IPS-18c (cell line): Measurements from ENCODE around the gene FREM1.

Source experiments
- H3K4me3 ChIP-seq: 2 replicates; pipeline ENCODE4 v1.7.0; 2013; ENCODE audit warnings: low read depth, mild to moderate bottlenecking, low read length, moderate library complexity; ENCODE audit not compliant: insufficient read depth
- H3K9me3 ChIP-seq: one replicate; pipeline ENCODE4 v1.6.1; 2013; ENCODE audit warnings: mild to moderate bottlenecking, low read length, moderate library complexity; ENCODE audit not compliant: control insufficient read depth, insufficient read depth

The FREM1 gene

GRCh38 chr9:14722391-14723035, 187.7 kb downstream of the FREM1 start, which contains the start of gene CER1:
Gene CER1, minus strand, starts transcription at chr9:14722733. Its CDS starts 61 bp downstream, at chr9:14722672.
- no peak within 1 kb of the TSS for H3K4me3 ChIP-seq

GRCh38 chr9:14719231-14719923, 190.9 kb downstream of the FREM1 start:
- Histone ChIP-seq H3K9me3 (no peaks in the 10 kb centered on the region), H3K4me3 (no peak overlapping the region)

More at GRCh38 chr9:14722391-14723035, 187.7 kb downstream of the FREM1 start, which contains the start of gene CER1:
- no peaks in the 10 kb centered on the region for H3K9me3 ChIP-seq

GRCh38 chr9:14715102-14715501, 195.1 kb downstream of the FREM1 start:
- Histone ChIP-seq H3K9me3 (no peaks in the 10 kb centered on the region), H3K4me3 (no peak overlapping the region)

- Histone ChIP-seq H3K4me3 (no peak overlapping the region), H3K9me3 (no peaks in the 10 kb centered on the region)
These were observed 197.0 kb downstream of the FREM1 start for GRCh38 chr9:14713187-14713767.

- Histone ChIP-seq H3K9me3 (no peaks in the 10 kb centered on the region), H3K4me3 (no peak overlapping the region)
These were observed 199.4 kb downstream of the FREM1 start for GRCh38 chr9:14710804-14711203.

GRCh38 chr9:14706530-14707140, 203.6 kb downstream of the FREM1 start:
- no peaks in the 10 kb centered on the region for H3K9me3 ChIP-seq
- no peak overlapping the region for H3K4me3 ChIP-seq

- H3K9me3 ChIP-seq = no peaks in the 10 kb centered on the region
- H3K4me3 ChIP-seq = no peak overlapping the region
These were observed 205.1 kb downstream of the FREM1 start for GRCh38 chr9:14705079-14705478.

- Histone ChIP-seq H3K4me3 (no peak overlapping the region), H3K9me3 (no peaks in the 10 kb centered on the region)
These were observed 205.9 kb downstream of the FREM1 start for GRCh38 chr9:14704281-14704680.

GRCh38 chr9:14702200-14702720, 208.0 kb downstream of the FREM1 start:
- H3K9me3 ChIP-seq = no peaks in the 10 kb centered on the region

GRCh38 chr9:14693251-14693861, 216.9 kb downstream of the FREM1 start, which contains the start of gene ZDHHC21:
Gene ZDHHC21, minus strand, starts transcription at chr9:14693432. Its CDS starts 19,092 bp downstream, at chr9:14674340.
- Histone ChIP-seq H3K4me3 (peak within 1 kb of the TSS; percentile 81), H3K9me3 (no peaks in the 10 kb centered on the region)

More at GRCh38 chr9:14702200-14702720, 208.0 kb downstream of the FREM1 start:
- H3K4me3 ChIP-seq = no peak overlapping the region

GRCh38 chr9:14692470-14693250, 217.6 kb downstream of the FREM1 start:
- Histone ChIP-seq H3K4me3 (peak overlapping the region; percentile 81), H3K9me3 (no peaks in the 10 kb centered on the region)

GRCh38 chr9:14690948-14691730, 219.1 kb downstream of the FREM1 start:
- Histone ChIP-seq H3K4me3 (no peak overlapping the region), H3K9me3 (no peaks in the 10 kb centered on the region)

- Histone ChIP-seq H3K4me3 (no peak overlapping the region), H3K9me3 (no peaks in the 10 kb centered on the region)
These were observed 223.0 kb downstream of the FREM1 start for GRCh38 chr9:14687042-14687719.

- Histone ChIP-seq H3K9me3 (no peaks in the 10 kb centered on the region), H3K4me3 (no peak overlapping the region)
These were observed 224.1 kb downstream of the FREM1 start for GRCh38 chr9:14686168-14686567.
